ENCODE measurements around the gene KLHL7. TPM values are rescaled to one million over a fixed set of nuclear protein-coding genes. Genes with fewer than 3 reads are reported as not detected.

Gene KLHL7
- total and polyA plus RNA-seq, 9 of the 15 experiments (the other 6 are each of a cell fraction or from before 2014, with no cell fraction given): 4.2 to 63.1 (median 32.3) TPM

- TF ChIP-seq PBX2 (CRISPR knock-in tag; IDR thresholded peaks at IDR 0.05; ENCODE audit: low read depth): no peak
- TF ChIP-seq PBX2 (tag; conservative IDR thresholded peaks at IDR 0.05; ENCODE audit: low read depth): no peak
- TF ChIP-seq ZBTB17 (CRISPR knock-in tag; IDR thresholded peaks at IDR 0.05): peak; percentile 30; the same call in 1 of the 2 replicates
- TF ChIP-seq, protein P1, sequence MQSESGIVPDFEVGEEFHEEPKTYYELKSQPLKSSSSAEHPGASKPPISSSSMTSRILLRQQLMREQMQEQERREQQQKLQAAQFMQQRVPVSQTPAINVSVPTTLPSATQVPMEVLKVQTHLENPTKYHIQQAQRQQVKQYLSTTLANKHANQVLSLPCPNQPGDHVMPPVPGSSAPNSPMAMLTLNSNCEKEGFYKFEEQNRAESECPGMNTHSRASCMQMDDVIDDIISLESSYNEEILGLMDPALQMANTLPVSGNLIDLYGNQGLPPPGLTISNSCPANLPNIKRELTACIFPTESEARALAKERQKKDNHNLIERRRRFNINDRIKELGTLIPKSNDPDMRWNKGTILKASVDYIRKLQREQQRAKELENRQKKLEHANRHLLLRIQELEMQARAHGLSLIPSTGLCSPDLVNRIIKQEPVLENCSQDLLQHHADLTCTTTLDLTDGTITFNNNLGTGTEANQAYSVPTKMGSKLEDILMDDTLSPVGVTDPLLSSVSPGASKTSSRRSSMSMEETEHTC (IDR thresholded peaks at IDR 0.05): no peak
- no peak for TF ChIP-seq JUNB (CRISPR knock-in tag; conservative IDR thresholded peaks at IDR 0.05)
- no peak for TF ChIP-seq PHF20 (IDR thresholded peaks at IDR 0.05; ENCODE audit: partially characterized antibody)
- TF ChIP-seq RBM17 (IDR thresholded peaks at IDR 0.05; ENCODE audit: borderline replicate concordance, low read depth, low read length): no peak
- no peak for TF ChIP-seq JUN (IDR thresholded peaks at IDR 0.05; ENCODE audit: borderline replicate concordance, low read depth, low read length)
- TF ChIP-seq JUN (CRISPR knock-in tag; IDR thresholded peaks at IDR 0.05; ENCODE audit: borderline replicate concordance): no peak
- no peak for TF ChIP-seq ZNF589 (CRISPR knock-in tag; IDR thresholded peaks at IDR 0.05; ENCODE audit: low read depth)
- no peak for TF ChIP-seq MCM3 (IDR thresholded peaks at IDR 0.05)
- no peak for TF ChIP-seq HMGXB4 (CRISPR knock-in tag; IDR thresholded peaks at IDR 0.05)
- TF ChIP-seq CBFB (CRISPR knock-in tag; IDR thresholded peaks at IDR 0.05): no peak
- peak; percentile 56; the same call in 1 of the 2 replicates for TF ChIP-seq CEBPG (CRISPR knock-in tag; IDR thresholded peaks at IDR 0.05)
- peak; percentile 15 to 86; a peak in 2 of 4 replicates for TF ChIP-seq CEBPG (tag; conservative IDR thresholded peaks at IDR 0.05 in 1 of 2, IDR thresholded peaks at IDR 0.05 in 1 of 2)
- TF ChIP-seq SAP30 (IDR thresholded peaks at IDR 0.05; ENCODE audit: borderline replicate concordance, insufficient read depth, low read depth, low read length, poor library complexity, severe bottlenecking): peak; percentile 10
- TF ChIP-seq ZNF764 (CRISPR knock-in tag; IDR thresholded peaks at IDR 0.05; ENCODE audit: low read depth): 0 out of 2 replicates have a peak, but pooled peaks have one; percentile 17
- peak; percentile 23; the same call in 1 of the 2 replicates for TF ChIP-seq ZFX (CRISPR knock-in tag; IDR thresholded peaks at IDR 0.05)
- peak; percentile 8 for TF ChIP-seq CHD1 (IDR thresholded peaks at IDR 0.05; ENCODE audit: low read length)
- TF ChIP-seq NCOA6 (IDR thresholded peaks at IDR 0.05): peak; percentile 68
- peak; percentile 27; the same call in 1 of the 2 replicates for TF ChIP-seq TFAP4 (CRISPR knock-in tag; IDR thresholded peaks at IDR 0.05; ENCODE audit: borderline replicate concordance)
Observed at GRCh38 chr7:23106057-23106822, 655 bp downstream of the KLHL7 start (continued).

Data from K562 (cell line).